HEK293 (cell line): ENCODE data around the gene IL25.
"Not testable (repeated sequence)": the region's sequence is repeated elsewhere in the genome, so short reads cannot be mapped to it uniquely, and the experiment has no call there.

Experiments used
- CTCF ChIA-PET: fragments of 350-600 bp; formaldehyde crosslinking; extraction: SDS; loops from one replicate; lab custom pipeline; 2021; ENCODE audit warnings: antibody characterized with exemption; lab: Yijun Ruan, JAX
- POLR2A ChIA-PET: fragments of 300-600 bp; formaldehyde crosslinking; extraction: SDS; loops from one replicate; lab custom pipeline; 2020; ENCODE audit warnings: antibody characterized with exemption, inconsistent platforms; lab: Yijun Ruan, JAX
- H3K27ac ChIP-seq: fragments of 200-500 bp; sonication (Bioruptor generic); 2 replicates; pipeline ENCODE4 v1.5.1; 2014; ENCODE audit warnings: low read depth, low read length, control low read depth, inconsistent platforms; ENCODE audit errors: extremely low read depth
- H3K36me3 ChIP-seq, 2 experiments: fragments of 200-500 bp in 1 of 2; sonication (Bioruptor generic) in 1 of 2; 1 replicate in 1 of 2; 2 replicates in 1 of 2; pipeline ENCODE4 v1.5.1; 2014 to 2017; ENCODE audit warnings: inconsistent platforms in 2 of 2, low read length in 2 of 2; ENCODE audit not compliant: control insufficient read depth in 2 of 2, insufficient read depth in 1 of 2
- H3K4me1 ChIP-seq: fragments of 200-500 bp; sonication (Bioruptor generic); 2 replicates; pipeline ENCODE4 v1.5.1; 2014; ENCODE audit warnings: mild to moderate bottlenecking, low read length, inconsistent platforms; ENCODE audit not compliant: control insufficient read depth, insufficient read depth
- H3K4me3 ChIP-seq: 2 replicates; pipeline ENCODE4 v1.5.1; 2011; ENCODE audit warnings: low read depth, mild to moderate bottlenecking, control low read depth, low read length, moderate library complexity
- H3K9me3 ChIP-seq: fragments of 200-500 bp; sonication (Bioruptor generic); 2 replicates; pipeline ENCODE4 v1.5.1; 2014; ENCODE audit warnings: low read depth, low read length, inconsistent platforms; ENCODE audit not compliant: control insufficient read depth, insufficient read depth
- ZNF146 ChIP-seq: fragments of 450-650 bp; formaldehyde crosslinking; IDR thresholded peaks from 2 replicates; pipeline ENCODE4 v1.5.1; 2016; ENCODE audit warnings: missing biosample characterization, missing genetic modification characterization
- ZNF544 ChIP-seq: fragments of 450-650 bp; formaldehyde crosslinking; IDR thresholded peaks from 2 replicates; pipeline ENCODE4 v1.5.0; 2017; ENCODE audit warnings: missing biosample characterization, missing genetic modification characterization
- ZNF549 ChIP-seq: fragments of 450-650 bp; IDR thresholded peaks from 2 replicates; pipeline ENCODE4 v1.5.1; 2018; ENCODE audit warnings: missing biosample characterization, missing genetic modification characterization, mild to moderate bottlenecking, inconsistent platforms, moderate library complexity
- ZSCAN30 ChIP-seq: fragments of 450-650 bp; IDR thresholded peaks from 2 replicates; pipeline ENCODE4 v1.5.1; 2018; ENCODE audit warnings: missing biosample characterization, mild to moderate bottlenecking, missing genetic modification characterization, moderate library complexity
- TF ChIP-seq, protein P1 (sequence below): fragments of 450-650 bp; formaldehyde crosslinking; IDR thresholded peaks from 2 replicates; pipeline ENCODE4 v1.5.1; 2016; ENCODE audit warnings: missing biosample characterization, missing genetic modification characterization
- TF ChIP-seq, protein P2 (sequence below): fragments of 450-650 bp; formaldehyde crosslinking; IDR thresholded peaks from 2 replicates; pipeline ENCODE4 v1.5.1; 2016; ENCODE audit warnings: missing biosample characterization, missing genetic modification characterization, borderline replicate concordance

IL25 gene

GRCh38 chr14:23425169-23425568 lies 52.6 kb downstream of the IL25 start:
- Histone ChIP-seq H3K4me3 (no peak overlapping the region), H3K9me3 (no peaks in the 10 kb centered on the region), H3K36me3 (no peaks in the 10 kb centered on the region), H3K27ac (no peak overlapping the region), H3K4me1 (no peaks in the 10 kb centered on the region)
- ChIA-PET CTCF (no interaction called here), POLR2A (no interaction called here)
- TF ChIP-seq, protein P1, sequence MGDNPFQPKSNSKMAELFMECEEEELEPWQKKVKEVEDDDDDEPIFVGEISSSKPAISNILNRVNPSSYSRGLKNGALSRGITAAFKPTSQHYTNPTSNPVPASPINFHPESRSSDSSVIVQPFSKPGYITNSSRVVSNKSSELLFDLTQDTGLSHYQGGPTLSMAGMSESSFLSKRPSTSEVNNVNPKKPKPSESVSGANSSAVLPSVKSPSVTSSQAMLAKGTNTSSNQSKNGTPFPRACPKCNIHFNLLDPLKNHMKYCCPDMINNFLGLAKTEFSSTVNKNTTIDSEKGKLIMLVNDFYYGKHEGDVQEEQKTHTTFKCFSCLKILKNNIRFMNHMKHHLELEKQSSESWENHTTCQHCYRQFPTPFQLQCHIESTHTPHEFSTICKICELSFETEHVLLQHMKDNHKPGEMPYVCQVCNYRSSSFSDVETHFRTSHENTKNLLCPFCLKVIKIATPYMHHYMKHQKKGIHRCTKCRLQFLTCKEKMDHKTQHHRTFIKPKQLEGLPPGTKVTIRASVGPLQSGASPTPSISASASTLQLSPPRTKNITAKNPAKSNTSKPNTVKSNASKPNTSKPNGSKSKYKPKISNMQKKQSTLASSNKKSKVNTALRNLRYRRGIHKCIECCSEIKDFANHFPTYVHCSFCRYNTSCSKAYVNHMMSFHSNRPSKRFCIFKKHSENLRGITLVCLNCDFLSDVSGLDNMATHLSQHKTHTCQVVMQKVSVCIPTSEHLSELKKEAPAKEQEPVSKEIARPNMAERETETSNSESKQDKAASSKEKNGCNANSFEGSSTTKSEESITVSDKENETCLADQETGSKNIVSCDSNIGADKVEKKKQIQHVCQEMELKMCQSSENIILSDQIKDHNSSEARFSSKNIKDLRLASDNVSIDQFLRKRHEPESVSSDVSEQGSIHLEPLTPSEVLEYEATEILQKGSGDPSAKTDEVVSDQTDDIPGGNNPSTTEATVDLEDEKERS (tag by site-specific recombination) = no peak
- TF ChIP-seq ZSCAN30 (tag by site-specific recombination) (no peak), ZNF549 (tag by site-specific recombination) (no peak), ZNF146 (no peak), ZNF544 (no peak)
- TF ChIP-seq, protein P2, sequence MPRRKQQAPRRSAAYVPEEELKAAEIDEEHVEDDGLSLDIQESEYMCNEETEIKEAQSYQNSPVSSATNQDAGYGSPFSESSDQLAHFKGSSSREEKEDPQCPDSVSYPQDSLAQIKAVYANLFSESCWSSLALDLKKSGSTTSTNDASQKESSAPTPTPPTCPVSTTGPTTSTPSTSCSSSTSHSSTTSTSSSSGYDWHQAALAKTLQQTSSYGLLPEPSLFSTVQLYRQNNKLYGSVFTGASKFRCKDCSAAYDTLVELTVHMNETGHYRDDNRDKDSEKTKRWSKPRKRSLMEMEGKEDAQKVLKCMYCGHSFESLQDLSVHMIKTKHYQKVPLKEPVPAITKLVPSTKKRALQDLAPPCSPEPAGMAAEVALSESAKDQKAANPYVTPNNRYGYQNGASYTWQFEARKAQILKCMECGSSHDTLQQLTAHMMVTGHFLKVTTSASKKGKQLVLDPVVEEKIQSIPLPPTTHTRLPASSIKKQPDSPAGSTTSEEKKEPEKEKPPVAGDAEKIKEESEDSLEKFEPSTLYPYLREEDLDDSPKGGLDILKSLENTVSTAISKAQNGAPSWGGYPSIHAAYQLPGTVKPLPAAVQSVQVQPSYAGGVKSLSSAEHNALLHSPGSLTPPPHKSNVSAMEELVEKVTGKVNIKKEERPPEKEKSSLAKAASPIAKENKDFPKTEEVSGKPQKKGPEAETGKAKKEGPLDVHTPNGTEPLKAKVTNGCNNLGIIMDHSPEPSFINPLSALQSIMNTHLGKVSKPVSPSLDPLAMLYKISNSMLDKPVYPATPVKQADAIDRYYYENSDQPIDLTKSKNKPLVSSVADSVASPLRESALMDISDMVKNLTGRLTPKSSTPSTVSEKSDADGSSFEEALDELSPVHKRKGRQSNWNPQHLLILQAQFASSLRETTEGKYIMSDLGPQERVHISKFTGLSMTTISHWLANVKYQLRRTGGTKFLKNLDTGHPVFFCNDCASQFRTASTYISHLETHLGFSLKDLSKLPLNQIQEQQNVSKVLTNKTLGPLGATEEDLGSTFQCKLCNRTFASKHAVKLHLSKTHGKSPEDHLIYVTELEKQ (tag by site-specific recombination) = no peak

GRCh38 chr14:23425798-23426197 lies 53.2 kb downstream of the IL25 start:
- H3K4me1 ChIP-seq, H3K9me3 ChIP-seq, H3K36me3 ChIP-seq, H3K27ac ChIP-seq, POLR2A ChIA-PET, H3K4me3 ChIP-seq: not testable (repeated sequence)
- CTCF ChIA-PET = interaction anchor here (0.6 to 1.4 kb wide), 2 partner anchors 30 to 46 kb away, joined by 4 to 5 read pairs; no protein-coding TSS in a partner anchor
